ENCODE data around the gene PRIMPOL. TPM values are rescaled to one million over a fixed set of nuclear protein-coding genes. Genes with fewer than 3 reads are reported as not detected.

The PRIMPOL gene
- total RNA-seq, 5 donors from 2014 or later (not counting 1 experiment from before 2014, with no cell fraction given) = 11.6 to 14.8 (median 12.4) TPM

GRCh38 chr4:184744236-184744635 is 94.7 kb downstream of the PRIMPOL start:
- H3K4me3 Mint-ChIP-seq = no peak overlapping the region
- no peak overlapping the region for H3K27ac Mint-ChIP-seq
- no peak overlapping the region for H3K27ac ChIP-seq (ENCODE audit: low read length)
- H3K9me3 Mint-ChIP-seq = no peaks in the 10 kb centered on the region
- peaks cover 21 to 26% (median 26%) of the 10 kb centered on the region in 3 donors for H3K4me1 Mint-ChIP-seq
- ChIA-PET POLR2A (no interaction called here), CTCF (no interaction called here)
- H3K36me3 Mint-ChIP-seq = no peaks in the 10 kb centered on the region
- H3K27me3 ChIP-seq (replicated peaks in 1 of 2; ENCODE audit: control insufficient read depth in 2 of 2, extremely low read depth in 1 of 2, insufficient read depth in 2 of 2, low read length in 1 of 2) = no peaks in the 10 kb centered on the region
- H3K36me3 ChIP-seq (ENCODE audit: control insufficient read depth in 2 of 2, extremely low read depth in 1 of 2, insufficient read depth in 1 of 2, low read length in 1 of 2) = no peaks in the 10 kb centered on the region
- DNase-seq (no peak), ATAC-seq (replicated peaks in 1 of 4) (no peak)
- peaks cover 15 to 17% of the 10 kb centered on the region in 2 experiments for H3K4me1 ChIP-seq (ENCODE audit: control insufficient read depth in 1 of 2, extremely low read depth in 1 of 2, insufficient read depth in 2 of 2, low read length in 2 of 2)
- no peaks in the 10 kb centered on the region for H3K9me3 ChIP-seq
- no peaks in the 10 kb centered on the region for H3K27me3 Mint-ChIP-seq
- no peak overlapping the region for H3K4me3 ChIP-seq (ENCODE audit: control insufficient read depth in 1 of 2, extremely low read depth in 1 of 2, low read length in 1 of 2)
- WGBS (ENCODE audit: insufficient coverage) = 82% methylated on average over 5 of the region's 10 CpGs

Other genes starting within 250 kb of the PRIMPOL start
- gene IRF2, start 175.2 kb upstream of the PRIMPOL start, total RNA-seq = 10 to 100 TPM; 45.5 to 73.4 (median 59.1) TPM
- gene CASP3, start 291 bp upstream of the PRIMPOL start, total RNA-seq = 10 to 100 TPM; 10.7 to 23.5 (median 19.9) TPM
- gene CENPU, start 84.4 kb downstream of the PRIMPOL start, total RNA-seq = 1 to 10 TPM; 1.5 to 7.8 (median 3.0) TPM
- gene ACSL1, start 176.2 kb downstream of the PRIMPOL start, total RNA-seq = 10 to 100 TPM in 3 of 5 donors, 1 to 10 TPM in 2; 8.6 to 13.7 (median 11.3) TPM

Data from T-cell (primary cell).